ENCODE data around the gene SND1. TPM values are rescaled to one million over a fixed set of nuclear protein-coding genes. Genes with fewer than 3 reads are reported as not detected.

Gene SND1
- total RNA-seq, 1 donor = 241 TPM

DNA sequence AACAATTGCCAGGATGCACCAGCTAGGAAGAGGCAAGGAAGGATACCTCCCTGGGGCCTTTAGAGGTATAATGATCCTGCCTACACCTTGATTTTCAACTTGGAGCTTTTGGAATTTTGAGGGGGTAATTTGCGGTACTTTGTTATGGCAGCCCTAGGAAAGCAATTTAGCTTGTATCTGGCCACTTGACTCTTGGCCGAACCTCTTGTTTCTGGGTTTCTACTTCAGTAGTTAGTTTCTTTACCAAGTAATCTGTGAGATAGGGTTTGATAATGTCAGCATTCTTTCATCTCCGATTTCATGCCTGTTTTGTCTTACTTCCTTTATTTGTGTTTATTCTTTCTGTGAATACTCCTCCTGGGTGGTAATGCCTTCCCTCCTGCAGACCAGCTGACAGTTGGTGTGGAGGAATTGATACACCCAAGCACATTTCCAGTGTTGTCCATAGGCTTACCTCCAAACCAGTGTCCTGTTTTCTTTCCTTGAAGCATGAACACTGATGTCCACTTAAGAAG lies 163.7 kb downstream of the SND1 start:
- TF ChIP-seq, protein P1, sequence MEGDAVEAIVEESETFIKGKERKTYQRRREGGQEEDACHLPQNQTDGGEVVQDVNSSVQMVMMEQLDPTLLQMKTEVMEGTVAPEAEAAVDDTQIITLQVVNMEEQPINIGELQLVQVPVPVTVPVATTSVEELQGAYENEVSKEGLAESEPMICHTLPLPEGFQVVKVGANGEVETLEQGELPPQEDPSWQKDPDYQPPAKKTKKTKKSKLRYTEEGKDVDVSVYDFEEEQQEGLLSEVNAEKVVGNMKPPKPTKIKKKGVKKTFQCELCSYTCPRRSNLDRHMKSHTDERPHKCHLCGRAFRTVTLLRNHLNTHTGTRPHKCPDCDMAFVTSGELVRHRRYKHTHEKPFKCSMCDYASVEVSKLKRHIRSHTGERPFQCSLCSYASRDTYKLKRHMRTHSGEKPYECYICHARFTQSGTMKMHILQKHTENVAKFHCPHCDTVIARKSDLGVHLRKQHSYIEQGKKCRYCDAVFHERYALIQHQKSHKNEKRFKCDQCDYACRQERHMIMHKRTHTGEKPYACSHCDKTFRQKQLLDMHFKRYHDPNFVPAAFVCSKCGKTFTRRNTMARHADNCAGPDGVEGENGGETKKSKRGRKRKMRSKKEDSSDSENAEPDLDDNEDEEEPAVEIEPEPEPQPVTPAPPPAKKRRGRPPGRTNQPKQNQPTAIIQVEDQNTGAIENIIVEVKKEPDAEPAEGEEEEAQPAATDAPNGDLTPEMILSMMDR (IDR thresholded peaks at IDR 0.05; ENCODE audit: insufficient read depth, low read depth, low read length) = no peak
- DNase-seq (ENCODE audit: low read depth) = no peak
- H3K4me3 ChIP-seq (ENCODE audit: low read depth, low read length) = no peak overlapping the region

DNA sequence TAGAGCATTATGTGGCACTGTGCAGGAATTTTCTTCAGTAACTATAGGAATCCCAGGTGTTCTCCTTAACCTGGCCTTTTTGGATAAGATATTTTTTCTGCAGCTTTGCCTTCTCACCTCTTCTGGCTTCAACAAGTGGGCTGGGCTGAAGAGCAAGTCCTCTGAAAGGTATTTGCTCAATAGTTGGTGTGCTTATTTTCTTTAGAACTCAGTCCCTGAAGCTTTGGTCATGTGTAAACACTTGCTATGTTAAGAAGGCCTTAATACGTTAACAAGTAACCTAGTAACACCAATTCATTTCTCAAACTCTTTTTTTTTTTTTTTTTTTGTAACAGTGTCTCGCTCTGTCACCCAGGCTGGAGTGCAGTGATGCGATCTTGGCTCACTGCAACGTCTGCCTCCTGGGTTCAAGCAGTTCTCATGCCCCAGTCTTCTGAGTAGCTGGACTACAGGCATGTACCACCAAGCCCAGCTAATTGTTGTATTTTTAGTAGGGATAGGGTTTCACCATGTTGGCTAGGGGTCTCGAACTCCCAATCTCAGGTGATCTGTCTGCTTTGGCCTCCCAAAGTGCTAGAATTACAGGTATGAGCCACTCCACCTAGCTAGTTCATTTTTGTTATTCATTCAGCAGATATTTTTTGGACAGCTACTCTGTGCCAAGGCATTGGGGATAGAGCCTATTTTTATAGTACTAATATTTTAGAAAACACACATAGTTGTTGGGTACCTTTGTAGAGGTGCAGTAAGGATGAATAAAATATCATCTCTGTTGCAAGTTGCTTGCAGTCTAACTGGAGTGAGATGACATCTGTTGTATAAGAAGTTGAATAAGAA lies 164.6 kb downstream of the SND1 start:
- DNase-seq (ENCODE audit: low read depth) = no peak
- TF ChIP-seq, protein P1 (IDR thresholded peaks at IDR 0.05; ENCODE audit: insufficient read depth, low read depth, low read length) = no peak
- no peak overlapping the region for H3K4me3 ChIP-seq (ENCODE audit: low read depth, low read length)

DNA sequence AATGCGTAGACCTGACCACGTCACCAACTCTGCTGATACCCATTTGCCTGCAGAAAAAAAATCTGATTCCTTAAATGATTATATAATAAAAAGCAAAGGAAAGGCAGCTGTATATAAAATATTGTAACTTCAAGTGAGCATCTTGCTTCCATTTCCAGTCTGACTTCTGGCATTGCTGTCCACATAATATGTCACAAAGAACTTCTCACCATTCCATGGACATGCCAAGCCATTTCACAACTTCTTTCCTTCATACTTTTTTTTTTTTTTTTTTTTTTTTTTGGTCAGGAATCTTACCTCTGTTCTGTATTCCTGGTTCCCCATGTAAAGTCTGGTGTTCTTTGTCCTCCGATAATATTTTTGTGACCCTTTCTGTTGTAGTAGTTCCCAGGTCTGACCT lies 165.5 kb downstream of the SND1 start:
- no peak overlapping the region for H3K4me3 ChIP-seq (ENCODE audit: low read depth, low read length)
- no peak for DNase-seq (ENCODE audit: low read depth)
- TF ChIP-seq, protein P1 (IDR thresholded peaks at IDR 0.05; ENCODE audit: insufficient read depth, low read depth, low read length) = no peak

GRCh38 chr7:127818306-127818705 lies 166.3 kb downstream of the SND1 start:
- no peak for DNase-seq (ENCODE audit: low read depth)
- TF ChIP-seq, protein P1 (IDR thresholded peaks at IDR 0.05; ENCODE audit: insufficient read depth, low read depth, low read length) = no peak
- no peak overlapping the region for H3K4me3 ChIP-seq (ENCODE audit: low read depth, low read length)

DNA sequence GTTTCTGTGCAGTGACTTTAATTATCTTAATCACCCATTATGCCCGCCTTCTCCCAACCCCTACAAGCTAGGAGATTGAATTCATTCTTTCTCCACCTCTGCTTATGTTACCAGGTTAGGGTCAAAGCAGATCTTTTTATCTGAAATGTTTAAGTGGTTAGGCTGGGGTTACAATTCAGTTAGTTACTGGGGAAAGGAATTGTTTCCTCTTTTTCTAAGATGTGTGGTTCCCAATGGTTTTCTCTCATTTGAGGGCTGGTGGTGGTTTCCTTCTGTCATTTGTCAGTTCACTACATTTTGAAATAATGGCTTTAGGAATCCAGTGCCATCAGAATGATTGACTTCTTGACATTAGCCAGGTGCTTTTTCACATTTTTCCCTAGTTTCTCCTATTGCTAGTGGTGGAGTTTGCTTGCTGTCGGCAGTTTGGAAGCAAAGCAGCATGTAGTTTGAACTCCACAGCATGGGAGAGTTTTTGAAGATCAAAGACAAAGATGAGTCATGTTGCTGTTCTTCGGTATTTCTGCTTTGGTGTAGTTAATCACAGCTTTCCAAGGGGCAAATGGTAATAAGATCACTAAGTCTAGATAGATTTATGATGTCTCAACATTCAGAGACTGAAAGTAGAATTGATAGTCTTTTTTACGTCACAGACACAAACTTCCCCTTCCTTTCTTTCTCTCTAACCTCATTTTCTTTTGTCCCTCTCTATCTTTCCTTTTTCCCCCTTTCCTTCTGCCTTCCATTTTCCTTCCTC lies 168.2 kb downstream of the SND1 start:
- H3K4me3 ChIP-seq (ENCODE audit: low read depth, low read length) = no peak overlapping the region
- TF ChIP-seq, protein P1 (IDR thresholded peaks at IDR 0.05; ENCODE audit: insufficient read depth, low read depth, low read length) = no peak
- peak; percentile 77 for DNase-seq (ENCODE audit: low read depth)

DNA sequence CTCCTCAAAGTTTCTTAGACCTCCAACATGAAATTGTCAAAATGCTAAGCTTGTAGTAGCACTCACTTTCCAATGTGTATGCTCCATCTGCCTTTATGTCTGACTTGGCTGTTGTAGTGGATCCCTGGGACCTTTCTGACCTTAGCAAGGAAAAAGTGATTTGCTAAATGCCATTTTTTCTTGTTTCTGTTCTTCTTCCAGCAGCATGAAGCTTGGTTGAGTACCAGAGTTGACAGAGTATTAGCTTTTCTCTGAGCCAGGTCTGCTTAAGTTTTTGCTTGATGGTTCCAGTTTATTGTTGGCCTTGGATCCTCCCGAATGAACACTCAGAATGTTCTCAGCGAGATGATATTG lies 168.7 kb downstream of the SND1 start:
- TF ChIP-seq, protein P1 (IDR thresholded peaks at IDR 0.05; ENCODE audit: insufficient read depth, low read depth, low read length) = no peak
- no peak overlapping the region for H3K4me3 ChIP-seq (ENCODE audit: low read depth, low read length)
- no peak for DNase-seq (ENCODE audit: low read depth)
